NCI-H146 (cell line): ENCODE data around the gene CERS6.

Experiments used
- DNase-seq: peaks from one replicate; lab custom pipeline; 2025; lab: John Stamatoyannopoulos, UW

The CERS6 gene

GRCh38 chr2:168568476-168569267, 112.6 kb downstream of the CERS6 start:
- no peak for DNase-seq

DNA sequence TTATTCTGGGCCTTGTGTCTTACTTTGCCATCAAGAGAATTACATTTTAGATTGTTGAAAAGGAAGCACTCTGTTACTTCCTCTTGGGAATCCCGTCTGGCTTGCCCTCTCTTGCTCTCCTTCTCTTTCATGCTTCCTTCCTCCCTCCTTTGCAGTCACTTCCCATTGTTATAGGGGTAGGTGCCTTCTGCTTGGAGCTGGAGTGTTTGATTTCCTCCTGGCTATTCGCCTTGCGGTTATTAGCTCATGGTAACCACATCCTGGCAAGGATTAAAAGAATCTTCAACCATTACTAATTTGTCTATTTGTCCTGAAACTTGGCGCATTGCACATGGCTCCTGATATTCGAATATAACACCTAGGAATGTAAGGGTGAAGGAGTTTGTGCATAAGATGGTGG, 115.0 kb downstream of the CERS6 start:
- no peak for DNase-seq

GRCh38 chr2:168573128-168573903, 117.2 kb downstream of the CERS6 start:
- DNase-seq = no peak

DNA sequence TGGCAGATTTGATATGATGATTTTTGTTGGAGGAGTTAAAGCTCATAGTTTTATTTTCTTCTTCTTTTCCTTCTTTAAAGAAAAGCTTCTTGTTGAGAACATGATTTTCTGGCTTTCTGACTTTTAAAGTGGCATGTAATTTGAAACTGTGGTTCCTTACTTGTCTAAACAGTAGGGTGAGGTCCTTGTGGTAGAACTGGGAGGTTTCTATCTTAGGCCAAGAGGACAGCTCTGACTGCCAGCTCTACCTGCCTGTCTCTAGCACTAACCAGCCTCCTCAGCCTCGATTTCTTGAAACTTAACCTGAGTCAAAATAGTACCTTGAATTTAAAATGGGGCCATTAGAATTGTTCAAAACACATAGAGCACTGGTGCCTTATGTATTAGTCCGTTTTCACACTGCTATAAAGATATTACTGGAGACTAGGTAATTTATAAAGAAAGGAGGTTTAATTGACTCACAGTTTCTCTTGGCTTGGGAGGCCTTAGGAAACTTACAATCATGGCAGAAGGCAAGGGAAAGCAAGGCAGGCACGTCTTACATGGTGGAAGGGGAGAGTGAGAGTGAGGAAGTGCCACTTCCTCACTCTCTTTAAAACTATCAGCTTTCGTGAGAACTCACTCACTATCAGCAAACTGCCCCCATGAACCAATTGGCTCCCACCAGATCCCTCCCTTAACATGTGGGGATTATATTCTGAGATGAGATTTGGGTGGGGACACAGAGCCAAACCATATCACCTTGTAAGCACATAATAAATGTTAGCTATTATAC, 119.0 kb downstream of the CERS6 start:
- no peak for DNase-seq

DNA sequence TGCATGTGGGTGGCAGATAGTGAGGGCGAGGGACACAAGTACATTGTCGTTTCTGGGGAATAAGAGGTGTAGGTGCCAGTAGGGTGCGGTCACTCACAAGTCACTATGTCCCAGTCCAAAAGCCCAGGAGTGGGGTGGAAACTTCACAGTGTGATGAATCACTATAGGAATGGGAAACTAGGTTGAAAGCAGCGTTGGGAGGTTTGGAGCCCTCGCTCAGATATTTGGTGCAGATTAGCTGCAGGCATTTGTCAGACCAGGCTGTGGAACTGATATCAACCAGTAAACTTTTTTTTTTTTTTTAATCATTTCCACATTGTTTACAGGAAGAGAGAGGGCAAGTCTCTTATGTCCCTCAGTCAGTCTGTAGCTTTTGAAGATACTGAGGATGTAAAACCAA, 121.8 kb downstream of the CERS6 start:
- DNase-seq = no peak

- no peak for DNase-seq
These were observed 127.1 kb downstream of the CERS6 start for GRCh38 chr2:168583064-168583709.

- no peak for DNase-seq
These were observed 127.8 kb downstream of the CERS6 start for GRCh38 chr2:168583710-168584521.

GRCh38 chr2:168584911-168585310, 128.8 kb downstream of the CERS6 start:
- DNase-seq = no peak

DNA sequence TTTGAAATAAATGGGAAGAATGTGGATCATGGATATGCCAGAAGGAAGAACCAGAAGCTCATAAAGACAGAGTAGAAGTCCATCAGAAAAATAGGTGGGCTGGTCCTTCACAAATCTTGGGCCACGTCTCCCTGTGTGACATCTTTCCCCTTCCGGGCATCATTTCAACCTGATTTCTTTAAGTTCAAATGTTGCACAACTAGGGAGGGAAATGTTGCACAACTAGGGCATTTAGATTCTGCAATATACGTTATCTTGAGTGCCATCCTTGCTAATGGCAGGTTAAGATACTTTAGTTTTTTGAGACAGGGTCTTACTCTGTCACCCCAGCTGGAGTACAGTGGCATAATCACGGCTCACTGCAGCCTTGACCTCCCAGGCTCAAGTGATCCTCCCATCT, 129.6 kb downstream of the CERS6 start:
- DNase-seq = no peak

- no peak for DNase-seq
These were observed 131.2 kb downstream of the CERS6 start for GRCh38 chr2:168587307-168587706.

DNA sequence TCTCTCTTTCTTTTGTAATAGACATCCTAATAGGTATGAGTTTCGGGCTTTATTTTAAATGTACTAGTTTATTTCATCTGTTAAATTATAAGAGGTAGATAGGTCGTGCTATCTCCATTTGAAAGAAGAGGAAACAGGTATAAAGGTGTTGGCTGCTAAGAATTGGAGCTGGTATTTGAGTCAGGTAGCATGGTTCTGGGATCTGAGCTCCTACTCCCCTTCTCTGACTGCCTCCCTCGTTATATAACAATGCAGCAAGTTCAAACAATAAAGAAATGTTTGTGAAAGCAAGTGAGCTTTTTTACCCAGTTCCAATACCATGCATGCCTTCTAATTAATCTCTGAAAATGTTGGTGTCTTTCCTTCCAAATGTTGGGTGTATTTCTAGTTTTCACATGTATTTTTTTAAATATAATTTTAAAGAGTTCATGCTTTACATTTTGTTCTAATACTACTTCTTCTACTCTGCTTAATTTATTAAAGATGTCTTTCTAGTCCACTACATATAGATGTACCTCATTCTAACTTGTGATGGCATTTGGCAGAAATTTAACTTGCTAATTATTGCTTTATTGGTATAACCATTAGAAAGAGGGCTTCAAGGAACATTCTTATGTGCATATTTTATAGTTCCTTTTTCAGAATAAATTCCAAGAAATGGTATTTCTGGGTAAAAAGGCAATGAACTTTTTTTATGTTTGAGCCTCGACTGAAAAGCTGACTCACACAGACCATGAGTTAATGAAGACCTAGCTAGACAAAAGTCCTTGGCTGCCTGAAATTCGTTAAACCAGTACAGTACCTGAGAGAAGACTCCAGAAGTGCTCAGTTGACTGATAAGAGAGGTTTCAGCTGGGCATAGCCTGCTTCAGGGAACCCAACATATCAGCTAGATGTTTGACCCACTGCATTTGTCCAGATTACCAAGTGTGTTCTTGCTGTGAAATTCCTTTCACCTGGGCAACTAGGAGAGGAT, 133.5 kb downstream of the CERS6 start:
- DNase-seq = no peak

DNA sequence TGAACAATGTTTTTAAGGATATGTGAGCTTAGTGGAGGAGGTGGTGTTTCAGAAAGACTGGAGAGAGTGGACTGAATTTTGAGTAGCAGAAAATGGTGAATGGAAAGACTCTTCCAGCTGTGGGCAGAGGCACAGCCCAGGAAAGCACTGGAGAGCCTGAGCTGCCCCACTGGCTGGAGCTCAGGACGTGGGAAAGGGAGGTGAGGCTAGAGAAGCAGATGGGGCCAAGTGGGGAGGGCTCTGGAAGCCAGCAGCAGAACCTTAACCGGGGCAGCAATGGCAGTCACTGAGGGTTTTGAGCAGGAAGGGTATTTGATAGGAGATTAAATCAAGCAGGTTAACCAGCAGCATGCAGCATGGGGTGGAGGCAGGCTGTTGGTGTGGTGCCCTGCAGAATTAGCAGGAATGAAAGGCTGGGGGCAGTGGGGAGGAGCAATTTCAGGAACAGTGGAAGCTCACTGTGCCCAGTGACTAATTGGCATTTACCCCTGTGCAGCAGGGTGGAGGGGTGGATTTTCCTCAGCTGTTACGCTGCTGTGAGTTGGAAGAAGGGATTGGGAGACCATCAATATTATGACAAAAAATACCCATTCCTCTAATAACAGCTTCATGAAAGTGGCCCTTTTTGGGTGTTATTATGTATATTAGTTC, 136.2 kb downstream of the CERS6 start:
- DNase-seq = no peak

GRCh38 chr2:168593713-168594112, 137.6 kb downstream of the CERS6 start:
- DNase-seq = no peak

- no peak for DNase-seq
These were observed 138.7 kb downstream of the CERS6 start for GRCh38 chr2:168594778-168595177.

DNA sequence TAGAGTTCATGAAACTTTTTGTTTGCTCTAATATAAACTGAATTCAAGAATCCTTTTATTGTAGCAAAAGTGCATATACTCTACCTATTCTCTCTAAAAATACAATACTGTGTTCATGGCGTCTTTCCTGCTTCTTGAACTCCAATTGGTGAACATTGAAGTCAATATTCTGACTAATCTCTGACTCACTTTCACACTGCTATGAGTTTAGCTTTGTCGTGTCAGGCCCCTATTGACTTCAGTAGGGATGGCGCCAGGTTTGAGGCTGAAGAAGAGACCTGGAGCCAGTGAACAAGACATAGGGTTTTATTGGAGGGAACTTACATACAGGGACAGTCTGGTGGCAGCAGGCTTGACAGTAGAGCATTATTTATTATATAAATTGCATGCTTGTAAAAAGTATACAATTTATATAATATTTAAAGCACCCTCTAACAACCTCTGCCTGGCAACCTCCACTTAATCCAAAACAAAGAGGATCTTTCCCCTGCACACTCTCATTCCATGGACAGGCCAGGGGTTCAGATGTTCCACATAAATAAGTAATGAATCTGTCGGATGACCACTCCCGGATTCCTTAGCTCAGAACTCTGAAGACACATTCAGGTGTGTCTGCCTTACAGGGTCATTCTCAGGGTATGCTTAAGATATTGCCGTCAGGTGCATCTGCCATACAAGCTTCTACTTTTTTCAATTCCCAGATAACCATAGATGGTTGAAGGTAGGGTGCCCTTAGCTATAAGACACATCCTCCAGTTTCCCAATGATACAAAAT, 141.0 kb downstream of the CERS6 start:
- DNase-seq = no peak

DNA sequence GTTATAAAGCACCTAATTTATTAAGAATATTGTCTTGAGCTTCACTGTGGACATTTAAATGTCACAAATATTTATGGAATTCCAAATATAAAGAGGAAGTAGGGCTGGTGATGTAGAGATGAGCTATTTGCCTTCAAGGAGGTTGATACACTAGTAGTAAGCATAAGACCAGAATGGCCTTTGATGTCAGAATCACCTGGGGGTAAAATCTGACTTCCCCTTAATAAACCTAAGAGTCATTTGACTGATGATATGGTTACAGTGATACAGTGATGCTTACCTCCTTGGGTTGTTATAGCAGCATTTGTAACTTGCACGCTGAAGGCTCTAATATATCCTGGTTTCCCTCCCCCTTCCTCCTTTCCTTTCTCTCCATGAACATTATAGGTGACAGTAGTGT, 143.7 kb downstream of the CERS6 start:
- no peak for DNase-seq

- DNase-seq = no peak
These were observed 144.9 kb downstream of the CERS6 start for GRCh38 chr2:168600949-168601348.

DNA sequence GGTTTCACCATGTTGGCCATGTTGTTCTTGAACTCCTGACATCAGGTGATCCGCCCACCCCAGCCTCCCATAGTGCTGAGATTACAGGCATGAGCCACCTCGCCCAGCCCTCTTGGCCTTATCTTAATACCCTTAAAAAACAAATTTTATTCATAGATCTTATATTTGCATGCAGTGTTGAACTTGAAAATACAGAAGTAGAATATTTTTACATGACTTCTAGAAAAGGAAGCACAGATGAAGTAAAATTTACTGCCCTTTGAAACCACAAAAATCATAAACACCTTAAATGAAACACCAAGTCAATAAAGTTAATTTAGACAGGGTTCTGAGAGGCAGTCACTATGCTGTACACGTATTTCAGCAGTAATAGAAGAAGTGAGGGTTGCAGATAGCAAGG, 145.7 kb downstream of the CERS6 start:
- no peak for DNase-seq

GRCh38 chr2:168602379-168602778, 146.3 kb downstream of the CERS6 start:
- no peak for DNase-seq
